ENCODE measurements around the gene AQP6. TPM values are rescaled to one million over a fixed set of nuclear protein-coding genes. Genes with fewer than 3 reads are reported as not detected.

AQP6 gene
- total and polyA plus RNA-seq, 2 experiments from 2014 or later: not detected

- Histone ChIP-seq H3K27ac (no peak overlapping the region), H3K79me2 (ENCODE audit: insufficient read depth) (no peaks in the 10 kb centered on the region), H3K4me2 (ENCODE audit: unreplicated experiment) (no peak overlapping the region), H3K9ac (no peak overlapping the region), H3K36me3 (ENCODE audit: low read depth) (no peaks in the 10 kb centered on the region), H3K9me3 (ENCODE audit: low read depth) (no peaks in the 10 kb centered on the region), H3K9me2 (ENCODE audit: insufficient read depth) (no peaks in the 10 kb centered on the region), H3K4me3 (no peak overlapping the region), H3F3A (ENCODE audit: insufficient read depth) (no peaks in the 10 kb centered on the region), H4K20me1 (ENCODE audit: insufficient read depth) (no peaks in the 10 kb centered on the region), H3K4me1 (ENCODE audit: insufficient read depth) (no peaks in the 10 kb centered on the region), H2AFZ (no peak overlapping the region), H3K27me3 (replicated peaks; ENCODE audit: insufficient read depth) (peaks cover 49% of the 10 kb centered on the region)
- no peak for TF ChIP-seq EZH2phosphoT487 (IDR thresholded peaks at IDR 0.05; ENCODE audit: insufficient read depth, low read depth)
- TF ChIP-seq EZH2 (IDR thresholded peaks at IDR 0.05; ENCODE audit: insufficient read depth, poor library complexity, severe bottlenecking): no peak
- WGBS, 2 experiments (ENCODE audit: low coverage in 1 of 2, low lambda C conversion rate in 2 of 2, missing lambda C conversion rate in 2 of 2): 70 to 74% methylated on average over 6 of the region's 6 CpGs
- no peak for DNase-seq
- in situ Hi-C loops (cut with MboI): no loop called here
Observed at GRCh38 chr12:49956663-49957569, 15.8 kb upstream of the AQP6 start.

GRCh38 chr12:49957570-49957967 lies 15.2 kb upstream of the AQP6 start:
- H3K27me3 ChIP-seq (replicated peaks; ENCODE audit: insufficient read depth): peaks cover 53% of the 10 kb centered on the region
- in situ Hi-C loops (cut with MboI): no loop called here
- no peak overlapping the region for H3K9ac ChIP-seq

GRCh38 chr12:49959685-49960473 lies 12.9 kb upstream of the AQP6 start:
- no peak overlapping the region for H3K4me3 ChIP-seq
- H3K9me2 ChIP-seq (ENCODE audit: insufficient read depth): no peaks in the 10 kb centered on the region
- H3K4me2 ChIP-seq (ENCODE audit: unreplicated experiment): no peak overlapping the region
- DNase-seq: no peak
- H3K9ac ChIP-seq: no peak overlapping the region
- H3F3A ChIP-seq (ENCODE audit: insufficient read depth): no peaks in the 10 kb centered on the region
- no peaks in the 10 kb centered on the region for H3K4me1 ChIP-seq (ENCODE audit: insufficient read depth)
- no peak for TF ChIP-seq EZH2phosphoT487 (IDR thresholded peaks at IDR 0.05; ENCODE audit: insufficient read depth, low read depth)
- TF ChIP-seq EZH2 (IDR thresholded peaks at IDR 0.05; ENCODE audit: insufficient read depth, poor library complexity, severe bottlenecking): peak; percentile 2
- H3K79me2 ChIP-seq (ENCODE audit: insufficient read depth): no peaks in the 10 kb centered on the region
- peaks cover 44% of the 10 kb centered on the region for H3K27me3 ChIP-seq (replicated peaks; ENCODE audit: insufficient read depth)
- WGBS, 2 experiments (ENCODE audit: low coverage in 1 of 2, low lambda C conversion rate in 2 of 2, missing lambda C conversion rate in 2 of 2): 46 to 49% methylated on average over 11 of the region's 11 CpGs
- H2AFZ ChIP-seq: no peak overlapping the region
- in situ Hi-C loops (cut with MboI): no loop called here
- no peak overlapping the region for H3K27ac ChIP-seq
- H4K20me1 ChIP-seq (ENCODE audit: insufficient read depth): no peaks in the 10 kb centered on the region
- H3K9me3 ChIP-seq (ENCODE audit: low read depth): no peaks in the 10 kb centered on the region
- H3K36me3 ChIP-seq (ENCODE audit: low read depth): no peaks in the 10 kb centered on the region

More at GRCh38 chr12:49957570-49957967, 15.2 kb upstream of the AQP6 start:
- no peaks in the 10 kb centered on the region for H3K9me2 ChIP-seq (ENCODE audit: insufficient read depth)
- no peaks in the 10 kb centered on the region for H3K79me2 ChIP-seq (ENCODE audit: insufficient read depth)
- H3K36me3 ChIP-seq (ENCODE audit: low read depth): no peaks in the 10 kb centered on the region
- no peak overlapping the region for H3K4me3 ChIP-seq
- H3K4me2 ChIP-seq (ENCODE audit: unreplicated experiment): no peak overlapping the region
- no peak for DNase-seq
- no peaks in the 10 kb centered on the region for H3F3A ChIP-seq (ENCODE audit: insufficient read depth)
- TF ChIP-seq EZH2 (IDR thresholded peaks at IDR 0.05; ENCODE audit: insufficient read depth, poor library complexity, severe bottlenecking) (no peak), EZH2phosphoT487 (IDR thresholded peaks at IDR 0.05; ENCODE audit: insufficient read depth, low read depth) (no peak)
- H3K4me1 ChIP-seq (ENCODE audit: insufficient read depth): no peaks in the 10 kb centered on the region
- H3K27ac ChIP-seq: no peak overlapping the region
- H4K20me1 ChIP-seq (ENCODE audit: insufficient read depth): no peaks in the 10 kb centered on the region
- H3K9me3 ChIP-seq (ENCODE audit: low read depth): no peaks in the 10 kb centered on the region
- H2AFZ ChIP-seq: no peak overlapping the region

DNA sequence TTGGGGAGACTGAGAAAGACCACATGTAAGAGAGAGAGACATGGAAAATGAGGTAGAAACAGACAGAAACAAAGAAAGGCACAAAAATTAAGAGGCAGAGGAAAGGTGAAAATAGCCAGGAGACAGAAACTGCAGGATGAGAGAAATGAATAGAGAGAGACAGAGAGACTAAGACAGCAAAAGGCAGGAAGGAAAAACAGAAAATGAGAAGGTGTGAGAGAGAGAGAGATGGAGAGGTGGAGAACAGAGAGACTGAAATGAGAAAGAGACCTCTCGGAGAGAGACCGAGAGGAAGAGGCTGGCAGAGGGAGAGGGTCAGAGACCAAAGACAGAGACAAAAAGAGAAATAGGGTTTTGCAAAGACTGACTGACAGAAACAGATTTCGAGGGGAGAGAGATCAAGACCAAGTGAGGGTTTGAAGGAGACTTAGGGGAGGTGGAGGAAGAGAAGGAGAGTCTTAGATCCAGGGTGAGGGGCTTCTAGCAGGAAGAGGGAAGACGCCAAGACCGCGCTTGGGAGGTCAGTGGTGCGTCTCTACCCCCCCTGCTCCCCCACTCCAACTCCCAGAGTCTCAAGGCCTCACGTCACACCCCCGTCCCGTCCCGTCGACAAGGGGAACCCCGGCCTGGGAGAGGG lies 12.2 kb upstream of the AQP6 start:
- no peak overlapping the region for H3K4me2 ChIP-seq (ENCODE audit: unreplicated experiment)
- no peak overlapping the region for H3K9ac ChIP-seq
- H2AFZ ChIP-seq: no peak overlapping the region
- H3K4me3 ChIP-seq: no peak overlapping the region
- no peaks in the 10 kb centered on the region for H3K36me3 ChIP-seq (ENCODE audit: low read depth)
- no peak overlapping the region for H3K27ac ChIP-seq
- no peaks in the 10 kb centered on the region for H3K9me3 ChIP-seq (ENCODE audit: low read depth)
- TF ChIP-seq EZH2phosphoT487 (IDR thresholded peaks at IDR 0.05; ENCODE audit: insufficient read depth, low read depth) (no peak), EZH2 (IDR thresholded peaks at IDR 0.05; ENCODE audit: insufficient read depth, poor library complexity, severe bottlenecking) (no peak)
- H4K20me1 ChIP-seq (ENCODE audit: insufficient read depth): no peaks in the 10 kb centered on the region
- no peak for DNase-seq
- in situ Hi-C loops (cut with MboI): no loop called here
- WGBS, 2 experiments (ENCODE audit: low coverage in 1 of 2, low lambda C conversion rate in 2 of 2, missing lambda C conversion rate in 2 of 2): 33 to 47% methylated on average over 9 to 13 of the region's 13 CpGs
- H3F3A ChIP-seq (ENCODE audit: insufficient read depth): no peaks in the 10 kb centered on the region
- H3K9me2 ChIP-seq (ENCODE audit: insufficient read depth): no peaks in the 10 kb centered on the region
- H3K79me2 ChIP-seq (ENCODE audit: insufficient read depth): no peaks in the 10 kb centered on the region
- peaks cover 37% of the 10 kb centered on the region for H3K27me3 ChIP-seq (replicated peaks; ENCODE audit: insufficient read depth)
- no peaks in the 10 kb centered on the region for H3K4me1 ChIP-seq (ENCODE audit: insufficient read depth)

Data from GM23248 (cell line).